Hepatocyte (in vitro differentiated cells): ENCODE measurements around the gene TRAF7.

ENCODE experiments used
- CTCF ChIP-seq: fragments of 200-600 bp; sonication (generic); IDR thresholded peaks from 2 replicates; pipeline ENCODE4 v1.5.1; 2016; ENCODE audit warnings: antibody characterized with exemption, mild to moderate bottlenecking; ENCODE audit not compliant: poor library complexity
- EZH2phosphoT487 ChIP-seq: fragments of 200-600 bp; sonication (generic); IDR thresholded peaks from one replicate; pipeline ENCODE4 v1.6.1; 2018; ENCODE audit warnings: antibody characterized with exemption, mild to moderate bottlenecking, low read depth, moderate library complexity; ENCODE audit not compliant: unreplicated experiment, severe bottlenecking

- TF ChIP-seq EZH2phosphoT487 = no peak
- TF ChIP-seq CTCF = no peak
Observed at GRCh38 chr16:2177101-2177500, 21.5 kb downstream of the TRAF7 start.
